Ectodermal cell (in vitro differentiated cells): ENCODE results near the gene INPP5E.

ENCODE experiments used
- H3K27ac ChIP-seq: 2 replicates; pipeline ENCODE4 v1.7.0; 2013; ENCODE audit warnings: mild to moderate bottlenecking, low read depth, low read length; ENCODE audit not compliant: insufficient read depth, poor library complexity, severe bottlenecking
- H3K27me3 ChIP-seq: 2 replicates; pipeline ENCODE4 v1.7.0; 2013; ENCODE audit warnings: mild to moderate bottlenecking, low read length; ENCODE audit not compliant: insufficient read depth, control insufficient read depth, poor library complexity, severe bottlenecking
- H3K36me3 ChIP-seq: one replicate; pipeline ENCODE4 v1.7.0; 2013; ENCODE audit warnings: low read length; ENCODE audit not compliant: control insufficient read depth, insufficient read depth
- H3K4me1 ChIP-seq: one replicate; pipeline ENCODE4 v1.7.0; 2013; ENCODE audit warnings: low read length; ENCODE audit not compliant: control insufficient read depth, insufficient read depth
- H3K4me3 ChIP-seq: 2 replicates; pipeline ENCODE4 v1.7.0; 2013; ENCODE audit warnings: low read depth, low read length, control low read depth; ENCODE audit not compliant: insufficient read depth
- H3K9me3 ChIP-seq: 2 replicates; pipeline ENCODE4 v1.7.0; 2013; ENCODE audit warnings: mild to moderate bottlenecking, low read length, moderate library complexity; ENCODE audit not compliant: control insufficient read depth
- WGBS, 2 experiments: methylation state at CpG; one replicate each; pipeline ENCODE4 v1.1.7; 2013; ENCODE audit warnings: missing lambda C conversion rate in 2 of 2; 5-methylcytosine and 5-hydroxymethylcytosine counted together

Gene INPP5E

DNA sequence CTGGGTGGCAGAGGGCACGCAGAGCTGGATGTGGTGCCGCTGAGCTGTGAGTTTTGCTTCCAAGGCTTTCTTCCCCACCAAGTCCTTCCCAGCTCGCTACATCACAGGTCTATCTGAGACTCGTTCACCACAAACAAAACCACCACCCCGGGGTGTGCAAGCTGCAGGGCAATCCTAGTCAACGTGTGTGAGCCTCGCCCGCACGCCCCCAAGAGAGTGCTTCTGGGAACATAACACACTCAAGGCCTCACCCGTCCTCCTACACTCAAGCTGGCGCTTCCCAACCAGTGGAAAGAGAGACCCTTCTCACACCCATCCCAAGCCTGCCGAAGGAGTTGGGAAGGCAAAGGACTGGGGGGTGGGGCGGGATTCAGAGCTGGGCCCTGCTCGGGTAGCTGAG, 50.2 kb downstream of the INPP5E start:
- Histone ChIP-seq H3K4me3 (no peak overlapping the region), H3K27me3 (no peaks in the 10 kb centered on the region), H3K9me3 (no peaks in the 10 kb centered on the region), H3K36me3 (peaks cover 42% of the 10 kb centered on the region), H3K27ac (no peak overlapping the region), H3K4me1 (no peaks in the 10 kb centered on the region)
- 94% methylated on average over 14 of the region's 14 CpGs for WGBS, 2 experiments

DNA sequence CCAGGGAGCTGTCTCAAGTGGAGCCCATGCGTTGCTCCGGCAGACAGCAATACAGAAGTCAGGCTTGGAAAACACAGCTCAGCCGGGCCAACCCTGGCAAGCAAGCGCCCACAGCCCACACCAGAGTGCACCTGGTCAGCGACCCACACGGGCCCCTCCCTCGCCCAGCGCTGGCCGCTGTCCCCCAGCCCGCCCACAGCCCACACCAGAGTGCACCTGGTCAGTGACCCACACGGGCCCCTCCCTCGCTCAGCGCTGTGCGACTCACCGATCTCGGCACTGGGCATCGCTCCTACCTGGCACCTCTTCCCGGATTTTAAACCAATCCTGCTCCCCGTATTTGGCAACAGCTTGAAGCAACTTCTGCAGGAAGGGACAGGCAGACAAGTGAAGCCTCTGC, 52.4 kb downstream of the INPP5E start:
- Histone ChIP-seq H3K4me3 (no peak overlapping the region), H3K4me1 (no peaks in the 10 kb centered on the region), H3K36me3 (peaks cover 52% of the 10 kb centered on the region), H3K9me3 (no peaks in the 10 kb centered on the region), H3K27me3 (no peaks in the 10 kb centered on the region), H3K27ac (no peak overlapping the region)
- 96 to 97% methylated on average over 19 of the region's 19 CpGs for WGBS, 2 experiments

DNA sequence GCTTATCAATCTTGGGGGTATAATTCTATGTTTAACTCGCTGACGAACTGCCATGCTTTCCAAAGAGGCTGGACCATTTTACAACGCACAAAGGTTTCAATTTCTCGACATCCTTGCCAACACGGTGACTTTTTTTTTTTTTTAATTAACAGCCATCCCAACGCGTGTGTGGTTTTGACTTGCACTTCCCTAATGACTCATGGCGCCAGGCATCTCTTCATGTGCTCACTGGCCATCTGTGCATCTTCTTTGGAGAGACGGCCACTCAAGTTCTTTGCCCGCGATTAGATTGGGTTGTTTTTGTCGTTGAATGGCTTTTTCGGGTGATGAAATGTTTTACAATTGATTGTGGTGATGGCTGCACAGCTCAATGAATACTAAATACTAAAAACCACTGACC, 53.6 kb downstream of the INPP5E start:
- 93 to 97% methylated on average over 13 of the region's 13 CpGs for WGBS, 2 experiments
- H3K4me3 ChIP-seq: no peak overlapping the region
- no peaks in the 10 kb centered on the region for H3K9me3 ChIP-seq
- peaks cover 53% of the 10 kb centered on the region for H3K36me3 ChIP-seq
- H3K27me3 ChIP-seq: no peaks in the 10 kb centered on the region
- no peak overlapping the region for H3K27ac ChIP-seq
- H3K4me1 ChIP-seq: no peaks in the 10 kb centered on the region

DNA sequence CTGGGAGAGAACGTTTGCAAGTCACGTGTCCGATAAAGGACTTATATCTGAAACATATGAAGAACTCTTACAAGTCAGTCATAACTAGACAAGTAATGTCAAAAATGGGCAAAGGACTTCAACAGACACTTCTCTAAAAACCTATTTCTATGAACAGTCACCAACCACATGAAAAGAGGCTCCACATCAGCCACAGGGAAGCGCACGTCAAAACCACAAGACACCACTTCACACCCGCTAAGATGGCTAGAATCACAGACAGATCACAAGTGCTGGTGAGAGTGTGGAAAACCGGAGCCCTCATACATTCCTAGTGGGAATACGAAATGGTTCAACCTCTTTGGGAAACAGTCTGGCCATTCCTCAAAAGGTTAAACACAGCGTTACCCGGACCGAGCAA, 54.6 kb downstream of the INPP5E start:
- WGBS, 2 experiments: 96 to 97% methylated on average over 11 of the region's 11 CpGs
- Histone ChIP-seq H3K27me3 (no peaks in the 10 kb centered on the region), H3K36me3 (peaks cover 59% of the 10 kb centered on the region), H3K9me3 (no peaks in the 10 kb centered on the region), H3K27ac (no peak overlapping the region), H3K4me3 (no peak overlapping the region), H3K4me1 (no peaks in the 10 kb centered on the region)

DNA sequence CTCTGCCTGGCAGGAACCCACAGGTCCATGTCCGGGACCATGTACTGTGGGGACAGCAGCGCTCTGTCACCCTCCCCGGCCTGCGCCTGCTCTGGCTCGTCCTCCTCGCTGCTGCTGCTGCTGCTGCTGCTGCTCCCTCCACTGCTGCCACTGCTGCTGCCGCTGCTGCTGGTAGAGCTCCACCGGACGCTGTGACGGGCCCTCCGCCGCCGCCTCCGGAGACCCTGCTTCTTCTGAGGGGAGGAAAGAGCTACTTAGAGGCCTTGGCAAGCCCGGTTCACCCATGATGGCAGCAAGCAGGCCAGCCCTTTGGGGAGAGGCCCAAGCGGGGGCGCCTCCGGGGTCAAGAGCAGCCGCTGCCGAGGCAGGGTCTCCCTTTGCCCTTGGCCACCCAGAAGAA, 56.2 kb downstream of the INPP5E start:
- Histone ChIP-seq H3K27ac (no peak overlapping the region), H3K4me1 (no peaks in the 10 kb centered on the region), H3K4me3 (no peak overlapping the region), H3K9me3 (no peaks in the 10 kb centered on the region), H3K36me3 (peaks cover 44% of the 10 kb centered on the region), H3K27me3 (no peaks in the 10 kb centered on the region)
- 95% methylated on average over 20 of the region's 20 CpGs for WGBS, 2 experiments

DNA sequence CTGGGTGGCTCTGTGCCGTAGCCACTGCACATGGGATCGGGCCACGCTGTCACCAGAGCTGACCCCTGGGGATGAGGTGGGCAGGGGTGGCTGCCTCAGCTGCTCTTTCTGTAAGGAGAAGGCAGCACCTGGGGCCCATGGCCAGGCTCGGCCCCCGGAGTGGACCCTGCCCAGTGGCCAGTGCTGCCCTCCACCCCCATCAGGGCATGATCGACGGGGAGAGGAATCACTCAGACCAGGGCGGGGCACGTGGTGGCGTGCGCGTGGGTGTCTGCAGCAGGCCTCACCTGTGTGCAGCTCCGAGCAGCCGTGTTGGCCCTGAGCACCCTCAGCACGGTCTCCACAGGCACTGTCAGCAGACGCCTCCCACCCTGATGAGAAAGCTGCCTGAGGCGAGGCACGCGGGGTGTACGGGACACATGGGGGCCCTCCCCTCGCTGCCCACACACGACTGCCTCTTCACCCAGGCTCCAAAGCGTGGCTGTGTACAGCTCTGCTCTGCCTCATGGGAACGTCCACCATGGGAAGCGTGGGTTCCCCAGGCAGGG, 57.6 kb downstream of the INPP5E start:
- Histone ChIP-seq H3K36me3 (peaks cover 33% of the 10 kb centered on the region), H3K4me3 (no peak overlapping the region)

DNA sequence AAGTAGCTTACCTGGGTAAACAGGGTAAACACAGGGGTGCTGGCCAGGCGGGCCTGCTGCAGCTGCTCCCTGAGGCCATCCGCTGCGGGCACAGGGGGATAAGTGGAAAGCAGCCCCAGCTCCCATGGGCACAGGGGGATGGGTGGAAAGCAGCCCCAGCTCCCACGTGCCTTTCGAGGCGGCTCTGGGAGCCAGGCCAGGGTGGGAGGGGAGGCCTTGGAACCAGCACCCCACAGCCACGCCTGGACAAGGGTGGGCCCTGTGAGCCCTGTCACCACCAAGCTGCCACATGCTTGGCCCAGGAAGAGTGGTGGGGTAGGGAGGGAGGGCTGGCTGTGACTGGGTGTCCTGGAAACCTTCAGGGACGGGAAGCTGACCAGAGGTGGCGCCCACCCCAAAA, 58.3 kb downstream of the INPP5E start:
- no peak overlapping the region for H3K27ac ChIP-seq
- no peaks in the 10 kb centered on the region for H3K27me3 ChIP-seq
- no peaks in the 10 kb centered on the region for H3K9me3 ChIP-seq
- 95% methylated on average over 9 of the region's 9 CpGs for WGBS, 2 experiments
- no peak overlapping the region for H3K4me3 ChIP-seq
- H3K4me1 ChIP-seq: no peaks in the 10 kb centered on the region
- H3K36me3 ChIP-seq: peaks cover 31% of the 10 kb centered on the region

More for the DNA sequence above, 57.6 kb downstream of the INPP5E start:
- no peaks in the 10 kb centered on the region for H3K9me3 ChIP-seq
- H3K27me3 ChIP-seq: no peaks in the 10 kb centered on the region
- H3K4me1 ChIP-seq: no peaks in the 10 kb centered on the region
- H3K27ac ChIP-seq: no peak overlapping the region
- WGBS, 2 experiments: 92% methylated on average over 25 of the region's 25 CpGs

DNA sequence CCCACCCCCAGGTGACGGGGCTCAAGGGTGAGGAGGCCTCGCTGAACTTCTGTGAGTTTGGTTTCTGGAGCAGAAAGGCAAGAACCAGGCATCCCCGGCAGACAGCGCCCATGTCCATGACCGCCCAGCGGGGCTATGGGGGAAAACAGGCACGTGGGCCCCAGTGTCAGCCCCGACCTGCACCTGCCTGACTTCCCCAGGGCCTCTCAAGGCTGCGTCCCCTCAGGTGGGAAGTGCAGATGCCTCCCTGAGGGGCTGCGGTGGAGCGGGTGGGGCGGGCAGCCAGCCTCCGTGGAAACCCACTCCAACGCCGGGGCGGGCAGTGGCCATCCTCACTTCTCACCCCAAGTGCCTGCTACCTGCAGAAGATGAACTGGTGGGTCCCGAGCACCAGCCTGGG, 59.3 kb downstream of the INPP5E start:
- Histone ChIP-seq H3K4me1 (no peaks in the 10 kb centered on the region), H3K36me3 (peaks cover 31% of the 10 kb centered on the region), H3K4me3 (no peak overlapping the region), H3K27me3 (no peaks in the 10 kb centered on the region), H3K9me3 (no peaks in the 10 kb centered on the region), H3K27ac (no peak overlapping the region)
- WGBS, 2 experiments: 96% methylated on average over 17 of the region's 17 CpGs

DNA sequence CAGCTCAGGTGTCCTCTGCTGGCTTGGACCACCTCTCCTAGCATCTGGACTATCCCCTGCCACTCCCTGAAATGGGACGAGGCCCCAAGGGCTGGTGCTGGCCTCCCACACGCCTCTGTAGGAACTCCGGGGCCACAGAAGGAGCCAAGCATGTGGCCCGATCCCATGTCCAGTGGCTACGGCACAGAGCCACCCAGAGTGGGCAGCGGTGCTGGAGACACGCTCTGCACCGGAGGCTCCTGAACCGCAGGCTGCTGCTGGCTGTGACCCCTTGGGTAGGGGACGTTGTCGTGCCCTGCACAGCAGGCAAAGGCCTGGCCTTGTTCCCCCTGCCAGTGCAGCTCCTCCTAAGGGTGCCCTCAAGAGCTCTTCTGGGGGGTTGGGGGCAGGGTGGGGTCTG, 59.8 kb downstream of the INPP5E start:
- no peak overlapping the region for H3K27ac ChIP-seq
- H3K4me3 ChIP-seq: no peak overlapping the region
- no peaks in the 10 kb centered on the region for H3K27me3 ChIP-seq
- peaks cover 31% of the 10 kb centered on the region for H3K36me3 ChIP-seq
- no peaks in the 10 kb centered on the region for H3K4me1 ChIP-seq
- WGBS, 2 experiments: 87 to 89% methylated on average over 11 of the region's 11 CpGs
- no peaks in the 10 kb centered on the region for H3K9me3 ChIP-seq

DNA sequence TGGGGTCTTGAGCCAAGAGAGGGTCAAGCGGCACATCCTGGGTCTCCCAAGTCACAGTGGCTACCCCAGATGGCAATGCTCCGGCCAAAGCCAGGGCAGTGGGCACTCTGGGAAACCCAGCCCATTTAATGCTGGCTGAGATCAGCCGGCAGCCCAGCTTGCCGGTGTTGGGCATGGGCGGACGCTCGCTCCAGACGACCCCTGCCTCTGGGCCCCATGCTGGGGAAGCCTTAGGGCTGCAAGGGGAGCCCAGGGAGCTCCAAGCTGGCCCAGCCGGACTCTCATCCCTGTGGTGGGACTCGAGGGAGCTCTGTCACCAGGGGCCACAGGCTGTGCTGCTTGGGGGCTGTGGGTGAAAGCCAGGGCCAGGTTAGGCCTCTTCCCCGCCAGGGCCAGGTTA, 60.2 kb downstream of the INPP5E start:
- WGBS, 2 experiments: 95 to 96% methylated on average over 11 of the region's 11 CpGs
- H3K4me1 ChIP-seq: no peaks in the 10 kb centered on the region
- peaks cover 29% of the 10 kb centered on the region for H3K36me3 ChIP-seq
- no peak overlapping the region for H3K4me3 ChIP-seq
- no peaks in the 10 kb centered on the region for H3K9me3 ChIP-seq
- H3K27ac ChIP-seq: no peak overlapping the region
- H3K27me3 ChIP-seq: no peaks in the 10 kb centered on the region

DNA sequence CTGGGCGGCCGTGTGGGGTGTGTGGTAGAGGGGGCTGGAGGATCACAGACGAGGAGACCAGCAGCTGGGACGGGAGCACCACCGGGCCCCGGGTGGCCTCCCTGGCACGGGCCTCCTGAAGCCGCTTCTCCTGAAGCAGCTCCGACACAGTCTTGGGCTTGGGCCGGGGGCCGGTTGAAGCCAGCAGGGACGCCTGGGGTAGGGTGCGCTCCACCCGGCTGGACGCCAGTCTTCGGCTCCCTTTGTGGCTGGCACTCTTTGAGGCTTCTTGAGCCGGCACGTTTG, 60.7 kb downstream of the INPP5E start:
- Histone ChIP-seq H3K4me3 (no peak overlapping the region), H3K27me3 (no peaks in the 10 kb centered on the region), H3K27ac (no peak overlapping the region), H3K4me1 (no peaks in the 10 kb centered on the region), H3K36me3 (peaks cover 25% of the 10 kb centered on the region), H3K9me3 (no peaks in the 10 kb centered on the region)
- 95 to 96% methylated on average over 18 of the region's 18 CpGs for WGBS, 2 experiments
